SK-N-SH (cell line): ENCODE measurements around the gene PRRT1. TPM values are rescaled to one million over a fixed set of nuclear protein-coding genes. Genes with fewer than 3 reads are reported as not detected.
A peak's percentile ranks its signal among the peaks of the same experiment; 100 is the strongest.

ENCODE experiments used
- CTCF ChIA-PET: fragments of 300-600, 350-600 bp; formaldehyde crosslinking; extraction: SDS; loops from one replicate; lab custom pipeline; 2021; lab: Yijun Ruan, JAX
- POLR2A ChIA-PET: fragments of 350-600 bp; sonication (Branson Sonifier 250); formaldehyde crosslinking; extraction: SDS; loops from one replicate; lab custom pipeline; 2020; ENCODE audit warnings: antibody characterized with exemption, inconsistent platforms; lab: Yijun Ruan, JAX
- DNase-seq: peaks from one replicate; pipeline ENCODE4 v3.0.0; 2012
- H2AFZ ChIP-seq: fragments of 200-600 bp; sonication (generic); 2 replicates; pipeline ENCODE4 v1.8.1; 2016; ENCODE audit warnings: antibody characterized with exemption, mild to moderate bottlenecking, low read depth
- H3F3A ChIP-seq: fragments of 200-600 bp; sonication (generic); replicated peaks from 2 replicates; pipeline ENCODE3; 2016; ENCODE audit warnings: antibody characterized with exemption, mild to moderate bottlenecking; ENCODE audit not compliant: insufficient read depth
- H3K27ac ChIP-seq, 2 experiments: fragments of 200-500 bp in 1 of 2; fragments of 200-600 bp in 1 of 2; sonication (Bioruptor generic) in 1 of 2; sonication (generic), shearing (Covaris generic) in 1 of 2; 2 replicates each; pipeline versions ENCODE4 v1.5.1 to v1.6.1; 2014 to 2016; ENCODE audit warnings: low read depth in 2 of 2, inconsistent platforms in 1 of 2, low read length in 1 of 2, mild to moderate bottlenecking in 1 of 2, mixed read lengths in 1 of 2
- H3K27me3 ChIP-seq: fragments of 200-600 bp; sonication (generic), shearing (Covaris generic); 2 replicates; pipeline ENCODE4 v1.6.1; 2016; ENCODE audit warnings: mixed run types; ENCODE audit not compliant: insufficient read depth
- H3K36me3 ChIP-seq, 2 experiments: fragments of 200-500 bp in 1 of 2; fragments of 200-600 bp in 1 of 2; sonication (Bioruptor generic) in 1 of 2; sonication (generic) in 1 of 2; replicated peaks in 1 of 2; 2 replicates each; pipeline versions ENCODE3 to v1.5.1; 2014 to 2016; ENCODE audit warnings: low read length in 1 of 2, mild to moderate bottlenecking in 1 of 2; ENCODE audit not compliant: insufficient read depth in 2 of 2, control insufficient read depth in 1 of 2
- H3K4me1 ChIP-seq, 2 experiments: fragments of 200-500 bp in 1 of 2; fragments of 200-600 bp in 1 of 2; sonication (Bioruptor generic) in 1 of 2; sonication (generic), shearing (Covaris generic) in 1 of 2; 2 replicates each; pipeline versions ENCODE4 v1.5.1 to v1.6.1; 2014 to 2016; ENCODE audit warnings: low read depth in 1 of 2, low read length in 1 of 2, mixed run types in 1 of 2; ENCODE audit not compliant: insufficient read depth in 2 of 2, control insufficient read depth in 1 of 2
- H3K4me2 ChIP-seq: fragments of 200-600 bp; sonication (generic), shearing (Covaris generic); 2 replicates; pipeline ENCODE4 v1.6.1; 2017; ENCODE audit warnings: mixed run types
- H3K4me3 ChIP-seq, 2 experiments: fragments of 200-500 bp in 1 of 2; fragments of 200-600 bp in 1 of 2; sonication (Bioruptor generic) in 1 of 2; sonication (generic), shearing (Covaris generic) in 1 of 2; 2 replicates each; pipeline versions ENCODE4 v1.5.1 to v1.8.1; 2014 to 2016; ENCODE audit warnings: low read depth in 2 of 2, inconsistent platforms in 1 of 2, low read length in 1 of 2, mild to moderate bottlenecking in 1 of 2, mixed read lengths in 1 of 2, moderate library complexity in 1 of 2
- H3K79me2 ChIP-seq: fragments of 200-600 bp; sonication (generic); 2 replicates; pipeline ENCODE4 v1.8.1; 2017; ENCODE audit warnings: mild to moderate bottlenecking; ENCODE audit not compliant: insufficient read depth
- H3K9ac ChIP-seq: fragments of 200-600 bp; sonication (generic); 2 replicates; pipeline ENCODE4 v1.6.1; 2017; ENCODE audit warnings: mixed run types
- H3K9me2 ChIP-seq: fragments of 200-600 bp; sonication (generic); 2 replicates; pipeline ENCODE4 v1.6.1; 2017; ENCODE audit warnings: mixed run types
- H3K9me3 ChIP-seq: fragments of 200-600 bp; sonication (generic); 2 replicates; pipeline ENCODE4 v1.6.1; 2017; ENCODE audit warnings: mixed run types, mild to moderate bottlenecking, moderate library complexity
- H4K20me1 ChIP-seq: fragments of 200-600 bp; sonication (generic); 2 replicates; pipeline ENCODE4 v1.6.1; 2017; ENCODE audit warnings: mild to moderate bottlenecking, mixed run types; ENCODE audit not compliant: insufficient read depth
- CHD2 ChIP-seq: fragments of 150-350 bp; IDR thresholded peaks from 2 replicates; pipeline ENCODE4 v1.6.1; 2018; ENCODE audit warnings: low read length; ENCODE audit not compliant: partially characterized antibody
- EP300 ChIP-seq, 2 experiments: IDR thresholded peaks; 2 replicates each; pipeline versions ENCODE4 v1.4.0 to v1.6.1; 2012; ENCODE audit warnings: borderline replicate concordance in 1 of 2, low read depth in 1 of 2, low read length in 1 of 2
- EZH2phosphoT487 ChIP-seq: fragments of 200-600 bp; sonication (generic); IDR thresholded peaks from 2 replicates; pipeline ENCODE4 v1.6.1; 2017; ENCODE audit warnings: low read depth, mixed run types, mild to moderate bottlenecking, antibody characterized with exemption, moderate library complexity, borderline replicate concordance
- FOXM1 ChIP-seq: IDR thresholded peaks from 2 replicates; pipeline ENCODE4 v1.4.0; 2012; ENCODE audit warnings: low read depth, mild to moderate bottlenecking
- GABPA ChIP-seq: IDR thresholded peaks from 2 replicates; pipeline ENCODE4 v1.4.0; 2012; ENCODE audit warnings: low read depth, mild to moderate bottlenecking
- JUND ChIP-seq: IDR thresholded peaks from 2 replicates; pipeline ENCODE4 v1.4.0; 2012
- MAX ChIP-seq: IDR thresholded peaks from 2 replicates; pipeline ENCODE4 v1.4.0; 2012; ENCODE audit warnings: low read depth
- MXI1 ChIP-seq: IDR thresholded peaks from 2 replicates; pipeline ENCODE4 v1.6.1; 2012; ENCODE audit warnings: mild to moderate bottlenecking, low read depth, low read length, improper control_type of control experiment
- NRF1 ChIP-seq: IDR thresholded peaks from 2 replicates; pipeline ENCODE4 v1.6.1; 2012; ENCODE audit warnings: low read depth, mild to moderate bottlenecking, low read length
- PBX3 ChIP-seq: IDR thresholded peaks from 2 replicates; pipeline ENCODE4; 2012
- RAD21 ChIP-seq: IDR thresholded peaks from 2 replicates; pipeline ENCODE4 v1.6.1; 2012; ENCODE audit warnings: mild to moderate bottlenecking, low read length
- RCOR1 ChIP-seq: fragments of 150-350 bp; IDR thresholded peaks from 2 replicates; pipeline ENCODE4 v1.6.1; 2017; ENCODE audit warnings: antibody characterized with exemption, low read length
- RXRA ChIP-seq: IDR thresholded peaks from 2 replicates; pipeline ENCODE4 v1.4.0; 2012; ENCODE audit warnings: low read depth, mild to moderate bottlenecking, borderline replicate concordance
- SMC3 ChIP-seq: IDR thresholded peaks from 2 replicates; pipeline ENCODE4 v1.6.1; 2012; ENCODE audit warnings: low read depth, low read length, improper control_type of control experiment
- TEAD4 ChIP-seq: IDR thresholded peaks from 2 replicates; pipeline ENCODE4 v1.4.0; 2012; ENCODE audit warnings: mild to moderate bottlenecking, borderline replicate concordance; ENCODE audit not compliant: insufficient read depth
- WGBS: methylation state at CpG from one replicate; pipeline ENCODE4 v1.1.6; 2017; ENCODE audit warnings: low lambda C conversion rate; 5-methylcytosine and 5-hydroxymethylcytosine counted together
- polyA plus RNA-seq, 3 experiments: library from polyadenylated mRNA; depleted of rRNA; stranded (reverse); fragments of >200 nt; gene quantifications; 2 replicates each; pipeline ENCODE4 v1.2.3, GENCODE V29; 2012
- TF ChIP-seq, protein P1 (sequence below): fragments of 150-350 bp; IDR thresholded peaks from 2 replicates; pipeline ENCODE4 v1.6.1; 2017; ENCODE audit warnings: antibody characterized with exemption, low read length, low read depth, borderline replicate concordance

PRRT1 gene
- polyA plus RNA-seq, 1 of the 3 experiments (the other 2 are of a cell fraction), result 1.5 TPM

- no peak overlapping the region for H3K4me3 ChIP-seq
- peak overlapping the region; percentile 100; the same call in 1 of the 2 replicates for H3K4me2 ChIP-seq
- POLR2A ChIA-PET, result interaction anchor here (1.5 to 4.1 kb wide), 2 partner anchors 10 to 16 kb away, joined by 6 to 22 read pairs; partner anchors contain the start of gene PBX2
- WGBS, result 78% methylated on average over 10 of the region's 10 CpGs
- no peak overlapping the region for H2AFZ ChIP-seq
- H3F3A ChIP-seq, result peaks cover 8% of the 10 kb centered on the region
- H3K36me3 ChIP-seq, result peaks cover 9 to 27% of the 10 kb centered on the region in 2 experiments
- H3K9me2 ChIP-seq, result no peaks in the 10 kb centered on the region
- H3K79me2 ChIP-seq, result peaks cover 22% of the 10 kb centered on the region
- no peak for TF ChIP-seq TEAD4
- TF ChIP-seq EZH2phosphoT487, result no peak
- TF ChIP-seq GABPA, result no peak
- no peak for TF ChIP-seq JUND
- TF ChIP-seq NRF1, result no peak
- no peak for TF ChIP-seq RAD21
- TF ChIP-seq EP300 (IDR thresholded peaks at IDR 0.05; ENCODE audit: borderline replicate concordance in 1 of 2, low read depth in 1 of 2, low read length in 1 of 2), result no peak
- TF ChIP-seq RXRA, result no peak
- TF ChIP-seq PBX3, result no peak
- no peaks in the 10 kb centered on the region for H4K20me1 ChIP-seq
- peaks cover 12 to 27% of the 10 kb centered on the region in 2 experiments; a peak in 3 of 4 replicates for H3K4me1 ChIP-seq
- no peak overlapping the region for H3K9ac ChIP-seq
- DNase-seq, result no peak
- no peaks in the 10 kb centered on the region for H3K9me3 ChIP-seq
- CTCF ChIA-PET, result interaction anchor here (0.8 to 1.0 kb wide), 3 partner anchors 15 to 62 kb away, joined by 3 read pairs; no protein-coding TSS in a partner anchor
- no peak overlapping the region for H3K27ac ChIP-seq
- H3K27me3 ChIP-seq, result no peaks in the 10 kb centered on the region
These were observed 28.1 kb upstream of the PRRT1 start for GRCh38 chr6:32179766-32180405.

DNA sequence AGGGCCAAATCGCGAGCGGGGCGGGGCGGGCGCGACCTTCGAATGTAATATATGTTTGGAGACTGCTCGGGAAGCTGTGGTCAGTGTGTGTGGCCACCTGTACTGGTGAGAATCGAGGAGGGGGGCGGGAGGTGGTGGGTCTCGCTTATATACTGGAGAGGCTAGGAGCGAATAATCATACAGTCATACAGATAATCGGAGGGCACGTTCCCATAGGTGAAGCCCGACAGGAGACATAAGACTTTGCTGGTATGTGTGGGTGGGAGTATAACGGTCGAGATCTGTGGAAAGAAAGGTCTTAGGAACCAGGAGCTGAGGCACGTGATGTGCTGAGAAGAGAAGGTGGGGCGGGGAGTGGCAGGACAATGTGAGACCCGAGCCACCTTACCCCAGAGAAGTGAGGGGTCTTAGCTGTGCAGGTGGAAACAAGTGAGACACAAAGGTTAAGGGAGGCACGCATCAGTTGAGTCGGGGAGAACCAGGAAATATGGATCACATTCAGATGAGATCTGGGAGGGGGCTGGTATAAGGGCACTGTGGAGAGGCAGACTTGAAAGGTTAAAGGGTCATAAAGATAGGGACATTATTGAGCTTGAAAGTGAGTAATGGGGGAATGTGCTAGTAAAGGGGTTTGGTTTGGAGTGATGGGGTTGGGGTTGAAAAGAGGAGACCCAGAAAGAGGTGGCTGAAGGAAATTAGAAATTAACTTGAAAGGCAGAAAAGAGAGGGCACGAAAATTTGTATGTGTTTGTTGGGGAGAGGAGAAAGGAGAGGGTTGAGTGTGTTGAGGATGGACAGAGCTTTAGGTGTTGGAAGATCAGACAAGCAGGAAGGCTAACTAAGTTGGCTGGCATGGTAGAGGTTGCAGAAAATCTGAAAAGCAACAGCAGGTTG is 27.1 kb upstream of the PRRT1 start:
- Histone ChIP-seq H2AFZ (peak overlapping the region; percentile 85), H3F3A (peaks cover 10% of the 10 kb centered on the region), H3K79me2 (peaks cover 33% of the 10 kb centered on the region), H3K36me3 (peaks cover 9 to 25% of the 10 kb centered on the region in 2 experiments), H3K27ac (peak overlapping the region; percentile 66 to 98), H3K4me1 (peaks cover 12 to 33% of the 10 kb centered on the region in 2 experiments; a peak in 3 of 4 replicates), H4K20me1 (no peaks in the 10 kb centered on the region), H3K9me2 (no peaks in the 10 kb centered on the region), H3K9ac (peak overlapping the region; percentile 84), H3K4me2 (peak overlapping the region; percentile 100), H3K27me3 (no peaks in the 10 kb centered on the region), H3K9me3 (no peaks in the 10 kb centered on the region), H3K4me3 (peak overlapping the region; percentile 84 to 99)
- peak; percentile 6; the same call in 1 of the 2 replicates for TF ChIP-seq MAX
- no peak for TF ChIP-seq FOXM1
- no peak for TF ChIP-seq CHD2
- TF ChIP-seq EZH2phosphoT487, result no peak
- TF ChIP-seq SMC3, result no peak
- peak; percentile 72; the same call in 1 of the 2 replicates for TF ChIP-seq MXI1
- TF ChIP-seq, protein P1, sequence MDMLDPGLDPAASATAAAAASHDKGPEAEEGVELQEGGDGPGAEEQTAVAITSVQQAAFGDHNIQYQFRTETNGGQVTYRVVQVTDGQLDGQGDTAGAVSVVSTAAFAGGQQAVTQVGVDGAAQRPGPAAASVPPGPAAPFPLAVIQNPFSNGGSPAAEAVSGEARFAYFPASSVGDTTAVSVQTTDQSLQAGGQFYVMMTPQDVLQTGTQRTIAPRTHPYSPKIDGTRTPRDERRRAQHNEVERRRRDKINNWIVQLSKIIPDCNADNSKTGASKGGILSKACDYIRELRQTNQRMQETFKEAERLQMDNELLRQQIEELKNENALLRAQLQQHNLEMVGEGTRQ, result 0 out of 2 replicates have a peak, but pooled peaks have one; percentile 5
- no peak for TF ChIP-seq RCOR1
- peak; percentile 48 for DNase-seq
- 2% methylated on average over 24 of the region's 24 CpGs for WGBS
- ChIA-PET CTCF (interaction anchor here (0.8 to 1.0 kb wide), 2 partner anchors 24 to 61 kb away, joined by 3 read pairs; no protein-coding TSS in a partner anchor), POLR2A (interaction anchor here (1.5 to 4.1 kb wide), 2 partner anchors 11 to 17 kb away, joined by 6 to 22 read pairs; partner anchors contain the start of gene PBX2)
